PC-9 (cell line): Measurements from ENCODE around the gene ZNF764. TPM values are rescaled to one million over a fixed set of nuclear protein-coding genes. Genes with fewer than 3 reads are reported as not detected.

Experiments
- BruUV-seq: library from RNA; stranded (reverse); fragments of 400-500 nt; replicated peaks from 2 replicates; lab custom pipeline; 2021; lab: Mats Ljungman, UMichigan
- CTCF ChIA-PET: fragments of 300-600 bp; sonication (Branson Sonifier 250); formaldehyde crosslinking; loops from one replicate; lab custom pipeline; 2022; ENCODE audit warnings: antibody characterized with exemption; lab: Charles Lee
- POLR2A ChIA-PET: fragments of 300-600 bp; sonication (Branson Sonifier 250); formaldehyde crosslinking; loops from one replicate; lab custom pipeline; 2022; ENCODE audit warnings: antibody characterized with exemption; ENCODE audit not compliant: unreplicated experiment; lab: Charles Lee
- DNase-seq, 2 experiments: peaks; one replicate each; pipeline versions ENCODE4 v3.0.0 to v3.0.0-alpha.2; 2015 to 2022; ENCODE audit warnings: mixed read lengths in 1 of 2
- H2AFZ ChIP-seq: fragments of 200-600 bp; sonication (generic); 2 replicates; pipeline ENCODE4 v1.8.1; 2017; ENCODE audit warnings: antibody characterized with exemption
- H3F3A ChIP-seq: fragments of 200-600 bp; sonication (generic); 2 replicates; pipeline ENCODE4 v1.8.1; 2017; ENCODE audit warnings: antibody characterized with exemption, mild to moderate bottlenecking, low read depth; ENCODE audit not compliant: insufficient read depth
- H3K27ac ChIP-seq: fragments of 200-600 bp; sonication (generic); 2 replicates; pipeline ENCODE4 v1.6.1; 2016; ENCODE audit warnings: mixed run types
- H3K27me3 ChIP-seq: fragments of 200-600 bp; sonication (generic); 2 replicates; pipeline ENCODE4 v1.6.1; 2016; ENCODE audit warnings: low read depth, mixed run types; ENCODE audit not compliant: insufficient read depth
- H3K36me3 ChIP-seq: fragments of 200-600 bp; sonication (generic); 2 replicates; pipeline ENCODE4 v1.6.1; 2016; ENCODE audit warnings: low read depth, mixed run types
- H3K4me1 ChIP-seq: fragments of 200-600 bp; sonication (generic); replicated peaks from 2 replicates; pipeline ENCODE4 v1.6.1; 2016; ENCODE audit warnings: mixed run types; ENCODE audit not compliant: insufficient read depth
- H3K4me2 ChIP-seq: fragments of 200-600 bp; sonication (generic); 2 replicates; pipeline ENCODE4 v1.6.1; 2017; ENCODE audit warnings: mixed run types
- H3K4me3 ChIP-seq: fragments of 200-600 bp; sonication (generic); 2 replicates; pipeline ENCODE4 v1.6.1; 2016; ENCODE audit warnings: mixed run types
- H3K79me2 ChIP-seq: fragments of 200-600 bp; sonication (generic); 2 replicates; pipeline ENCODE4 v1.6.1; 2017; ENCODE audit warnings: low read depth, mixed run types
- H3K9me2 ChIP-seq: fragments of 200-600 bp; sonication (generic); 2 replicates; pipeline ENCODE4 v1.8.1; 2017; ENCODE audit warnings: mild to moderate bottlenecking; ENCODE audit not compliant: insufficient read depth
- H3K9me3 ChIP-seq: fragments of 200-600 bp; sonication (generic); 2 replicates; pipeline ENCODE4 v1.8.1; 2016; ENCODE audit warnings: low read depth; ENCODE audit not compliant: insufficient read depth
- H4K20me1 ChIP-seq: fragments of 200-600 bp; sonication (generic); 2 replicates; pipeline ENCODE4 v1.8.1; 2017; ENCODE audit not compliant: insufficient read depth
- CTCF ChIP-seq: fragments of 200-600 bp; sonication (generic); conservative IDR thresholded peaks from 2 replicates; pipeline ENCODE4 v1.6.1; 2017; ENCODE audit warnings: mixed run types, antibody characterized with exemption, mild to moderate bottlenecking, moderate library complexity
- EZH2 ChIP-seq: fragments of 200-600 bp; sonication (generic); IDR thresholded peaks from 2 replicates; pipeline ENCODE4 v1.8.0; 2017; ENCODE audit warnings: antibody characterized with exemption, low read depth
- intact Hi-C: fragments of 100-400 bp; cut with micrococcal nuclease; formaldehyde crosslinking; loops from one replicate; pipeline ENCODE4 v1.10.0; 2022; ENCODE audit not compliant: unreplicated experiment
- total RNA-seq: library from RNA; stranded (reverse); gene quantifications from 2 replicates; pipeline ENCODE4 v1.2.3, GENCODE V29; 2021

ZNF764 gene
- total RNA-seq, 1 experiment from 2014 or later = 12.3 TPM

DNA sequence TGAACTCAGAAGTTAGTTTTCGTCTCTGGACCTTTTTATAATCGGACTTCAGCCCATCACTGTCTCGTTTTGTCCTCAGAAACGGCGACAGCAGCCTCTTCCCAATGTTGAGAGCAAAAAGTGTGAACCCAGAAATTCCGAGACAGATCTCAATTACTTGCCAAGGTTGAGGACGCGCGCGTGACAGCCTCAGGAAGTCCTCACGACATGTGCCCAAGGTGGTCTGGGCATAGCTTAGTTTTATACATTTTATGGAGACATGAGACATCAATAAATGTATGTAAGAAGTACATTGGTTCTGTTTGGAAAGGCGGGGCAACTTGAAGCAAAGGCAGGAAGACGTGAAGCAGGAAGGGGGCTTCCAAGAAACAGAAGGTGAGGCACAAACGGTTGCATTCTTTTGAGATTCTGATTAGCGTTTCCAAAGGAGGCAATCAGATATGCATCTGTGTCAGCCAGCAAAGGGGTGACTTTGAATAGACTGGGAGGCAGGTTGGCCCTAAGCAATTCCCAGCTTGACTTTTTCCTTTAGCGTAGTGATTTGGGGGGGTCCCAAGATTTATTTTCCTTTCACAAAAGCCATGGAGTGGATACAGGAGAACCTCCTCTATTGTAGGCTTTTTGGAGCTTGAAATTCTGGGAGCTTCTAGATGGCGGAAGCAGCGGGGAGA is 22.9 kb downstream of the ZNF764 start:
- H3K27me3 ChIP-seq = no peaks in the 10 kb centered on the region
- TSS peak; percentile 85 for BruUV-seq
- intact Hi-C loops = loop anchor here (1.0 to 2.0 kb wide), 4 partner anchors 50 to 105 kb away; partner anchors contain the start of genes DCTPP1 and ZNF785
- TF ChIP-seq CTCF = no peak
- no peak for TF ChIP-seq EZH2
- CTCF ChIA-PET = interaction anchor here (0.6 to 3.1 kb wide), 11 partner anchors 8 to 109 kb away, joined by 3 to 25 read pairs (median 4); partner anchors contain the start of genes DCTPP1, ZNF688 and ZNF764
- H2AFZ ChIP-seq = peak overlapping the region; percentile 92
- H3F3A ChIP-seq = peaks cover 18% of the 10 kb centered on the region
- peak overlapping the region; percentile 73 for H3K4me3 ChIP-seq
- peak overlapping the region; percentile 90 for H3K4me2 ChIP-seq
- DNase-seq = no peak
- H3K27ac ChIP-seq = peak overlapping the region; percentile 57
- H3K79me2 ChIP-seq = peaks cover 48% of the 10 kb centered on the region
- no peaks in the 10 kb centered on the region for H3K9me3 ChIP-seq
- H3K4me1 ChIP-seq = peaks cover 28% of the 10 kb centered on the region
- H3K36me3 ChIP-seq = 0 out of 2 replicates have a peak, but pooled peaks cover 13% of the 10 kb centered on the region
- no peaks in the 10 kb centered on the region for H3K9me2 ChIP-seq
- POLR2A ChIA-PET = interaction anchor here (0.6 to 3.2 kb wide), 5 partner anchors 11 to 158 kb away, joined by 3 to 21 read pairs (median 5); partner anchors contain the start of gene ZNF764
- H4K20me1 ChIP-seq = no peaks in the 10 kb centered on the region

GRCh38 chr16:30534368-30535105 is 23.6 kb downstream of the ZNF764 start, which contains the start of gene ZNF747:
ZNF747 (minus strand) TSS chr16:30534858; CDS start chr16:30534679, 179 bp downstream.
- Histone ChIP-seq H3K9me2 (no peaks in the 10 kb centered on the region), H2AFZ (peak within 1 kb of the TSS; percentile 92), H3K4me3 (peak within 1 kb of the TSS; percentile 73), H3K27ac (peak within 1 kb of the TSS; percentile 57), H3K4me2 (peak within 1 kb of the TSS; percentile 90), H3K79me2 (peaks cover 48% of the 10 kb centered on the region), H3K9me3 (no peaks in the 10 kb centered on the region), H4K20me1 (no peaks in the 10 kb centered on the region), H3F3A (peaks cover 20% of the 10 kb centered on the region), H3K36me3 (0 out of 2 replicates have a peak, but pooled peaks cover 13% of the 10 kb centered on the region), H3K27me3 (no peaks in the 10 kb centered on the region), H3K4me1 (peaks cover 30% of the 10 kb centered on the region)
- ChIA-PET POLR2A (interaction anchor here (0.6 to 3.2 kb wide), 3 partner anchors 20 to 43 kb away, joined by 3 to 21 read pairs (median 5); partner anchors contain the start of gene ZNF764), CTCF (interaction anchor here (1.1 to 3.1 kb wide), 5 partner anchors 20 to 105 kb away, joined by 3 to 25 read pairs (median 7); partner anchors contain the start of genes DCTPP1, ZNF689 and ZNF764)
- TF ChIP-seq EZH2 = no peak
- TF ChIP-seq CTCF = peak; percentile 29; the same call in 1 of the 2 replicates
- intact Hi-C loops = loop anchor here (1.0 to 2.0 kb wide), 5 partner anchors 24 to 104 kb away; partner anchors contain the start of genes DCTPP1, ZNF764 and ZNF785
- BruUV-seq = TSS peak; percentile 31
- DNase-seq = peak; percentile 72 to 92
